ENCODE measurements around the gene GPR108.
"Not testable (repeated sequence)": the region's sequence is repeated elsewhere in the genome, so short reads cannot be mapped to it uniquely, and the experiment has no call there.

GPR108 gene

GRCh38 chr19:6737284-6737872 lies at the start of gene GPR108:
GPR108 (minus strand) TSS chr19:6737580; CDS start chr19:6737576, 4 bp downstream.
- DNase-seq: peak; percentile 100

DNA sequence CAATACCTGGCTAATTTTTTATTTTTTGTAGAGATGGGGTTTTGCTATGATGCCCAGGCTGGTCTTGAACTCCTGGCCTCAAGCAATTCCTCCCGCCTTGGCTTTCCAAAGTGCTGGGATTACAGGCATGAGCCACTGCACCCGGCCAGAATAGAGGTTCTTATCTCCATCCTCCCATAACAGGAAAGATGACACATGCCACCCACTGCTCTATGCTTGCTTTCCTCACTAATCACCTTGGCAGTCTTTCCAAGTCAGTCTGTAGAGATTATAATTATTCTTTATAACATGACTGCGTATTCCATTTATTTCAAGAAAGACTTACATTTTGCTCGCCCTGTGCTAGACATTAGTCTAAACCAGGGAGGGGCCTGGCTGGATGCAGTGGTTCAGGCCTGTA lies 41.8 kb upstream of the GPR108 start:
- DNase-seq: no peak

DNA sequence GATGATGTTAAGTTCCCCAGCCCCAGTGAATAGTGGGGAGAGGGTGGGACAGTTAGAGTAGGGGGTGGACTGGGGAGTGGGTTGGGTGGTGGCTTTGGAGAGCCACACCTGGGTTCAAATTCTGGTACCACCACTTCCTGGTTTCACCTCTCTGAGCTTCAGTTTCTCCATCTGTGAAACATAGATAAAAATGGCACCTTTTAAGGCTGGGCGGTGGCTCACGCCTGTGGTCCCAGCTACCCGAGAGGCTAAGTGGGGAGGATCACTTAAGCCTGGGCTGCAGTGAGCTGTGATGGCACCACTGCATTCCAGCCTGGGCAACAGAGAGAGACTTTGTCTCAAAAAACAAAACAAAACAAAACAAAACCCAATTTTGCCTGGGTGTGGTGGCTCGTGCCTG lies 41.0 kb upstream of the GPR108 start:
- DNase-seq: no peak

- no peak for DNase-seq
Observed at GRCh38 chr19:6777434-6777833, 40.1 kb upstream of the GPR108 start.

- no peak for DNase-seq
Observed at GRCh38 chr19:6776999-6777398, 39.6 kb upstream of the GPR108 start.

DNA sequence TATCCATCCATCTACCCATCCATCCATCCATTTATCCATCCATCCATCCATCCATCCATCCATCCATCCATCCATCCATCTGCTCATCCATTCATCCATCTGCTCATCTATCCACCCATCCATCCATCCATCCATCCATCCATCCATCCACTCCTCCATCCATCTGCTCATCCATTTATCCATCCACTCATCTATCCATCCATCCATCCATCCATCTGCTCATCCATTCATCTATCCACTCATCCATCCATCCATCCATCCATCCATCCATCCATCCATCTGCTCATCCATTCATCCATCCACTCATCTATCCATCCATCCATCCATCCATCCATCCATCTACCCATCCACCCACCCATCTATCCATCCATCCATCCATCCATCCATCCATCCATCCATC lies 38.7 kb upstream of the GPR108 start:
- DNase-seq: not testable (repeated sequence)

DNA sequence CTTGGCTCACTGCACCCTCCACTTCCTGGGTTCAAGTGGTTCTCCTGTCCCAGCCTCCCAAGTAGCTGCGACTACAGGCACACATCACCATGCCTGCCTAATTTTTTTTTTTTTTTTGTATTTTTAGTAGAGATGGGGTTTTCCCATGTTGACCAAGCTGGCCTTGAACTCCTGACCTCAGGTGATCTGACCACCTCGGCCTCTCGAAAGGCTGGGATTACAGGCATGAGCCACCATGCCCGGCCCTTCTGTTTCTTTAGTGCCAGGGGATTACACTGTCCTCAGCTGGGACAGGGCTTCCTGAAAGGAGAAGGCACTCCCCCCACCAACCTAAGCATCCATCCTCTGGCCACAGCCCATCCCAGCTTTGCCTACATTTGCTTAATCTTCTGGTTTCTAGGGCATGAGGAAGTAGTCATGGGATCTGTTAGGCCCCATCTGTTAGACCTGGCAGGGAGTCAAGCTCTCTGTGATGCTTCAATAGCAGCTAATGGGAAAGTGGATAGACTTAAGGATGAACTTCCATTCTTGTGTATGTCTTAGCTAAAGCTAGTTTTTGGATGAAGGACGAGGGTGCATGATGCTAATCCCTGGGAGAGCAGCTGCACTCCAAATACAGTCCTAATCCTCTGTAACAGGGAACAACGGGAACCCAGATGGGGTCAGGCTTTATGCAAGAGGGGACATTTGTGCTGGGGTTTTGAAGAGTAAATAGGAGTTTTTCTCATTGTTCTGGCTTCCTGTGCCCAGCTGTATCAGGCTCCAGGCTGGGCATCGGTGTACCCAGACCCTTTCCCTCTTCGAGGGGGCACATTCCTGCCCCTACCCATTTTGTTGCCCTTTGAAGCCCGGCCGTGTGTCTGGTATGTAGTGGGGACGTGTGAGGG lies 37.7 kb upstream of the GPR108 start:
- DNase-seq: no peak

DNA sequence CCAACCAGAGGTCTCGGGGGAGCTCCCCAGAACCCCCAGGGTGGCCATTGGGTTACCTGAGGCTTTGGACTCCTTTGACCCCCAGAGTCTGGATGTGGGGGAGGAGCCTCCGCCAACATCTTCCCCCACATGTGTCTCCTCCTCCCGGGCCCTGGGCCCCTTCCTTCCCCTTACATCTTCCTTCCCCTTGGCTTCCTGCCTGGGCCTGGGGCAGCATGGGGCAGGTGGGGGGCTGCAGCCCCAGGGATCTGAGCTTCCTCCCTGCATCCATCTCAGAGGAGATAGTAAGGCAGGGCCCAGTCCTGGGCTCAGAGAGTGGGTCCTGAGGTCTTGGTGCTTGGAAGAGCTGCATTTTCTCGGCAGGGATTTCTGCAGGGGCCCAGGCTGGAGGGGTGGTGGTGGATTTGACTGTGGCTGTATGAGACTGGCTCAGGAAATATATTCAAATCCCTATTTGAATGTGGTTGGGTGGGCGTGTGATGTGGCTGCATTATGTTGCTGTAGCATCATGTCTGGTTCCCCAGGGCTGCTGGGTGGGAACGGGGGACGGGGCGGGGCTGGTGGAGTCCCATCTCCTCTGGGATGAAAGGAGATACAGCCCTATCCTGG lies 36.0 kb upstream of the GPR108 start:
- DNase-seq: no peak

GRCh38 chr19:6772866-6773322 lies 35.5 kb upstream of the GPR108 start:
- no peak for DNase-seq

- no peak for DNase-seq
Observed at GRCh38 chr19:6772028-6772865, 34.9 kb upstream of the GPR108 start, which contains the start of gene VAV1. VAV1 (plus strand) TSS chr19:6772708; CDS start chr19:6772808, 100 bp downstream.

- not testable (repeated sequence) for DNase-seq
Observed at GRCh38 chr19:6771648-6772027, 34.3 kb upstream of the GPR108 start.

DNA sequence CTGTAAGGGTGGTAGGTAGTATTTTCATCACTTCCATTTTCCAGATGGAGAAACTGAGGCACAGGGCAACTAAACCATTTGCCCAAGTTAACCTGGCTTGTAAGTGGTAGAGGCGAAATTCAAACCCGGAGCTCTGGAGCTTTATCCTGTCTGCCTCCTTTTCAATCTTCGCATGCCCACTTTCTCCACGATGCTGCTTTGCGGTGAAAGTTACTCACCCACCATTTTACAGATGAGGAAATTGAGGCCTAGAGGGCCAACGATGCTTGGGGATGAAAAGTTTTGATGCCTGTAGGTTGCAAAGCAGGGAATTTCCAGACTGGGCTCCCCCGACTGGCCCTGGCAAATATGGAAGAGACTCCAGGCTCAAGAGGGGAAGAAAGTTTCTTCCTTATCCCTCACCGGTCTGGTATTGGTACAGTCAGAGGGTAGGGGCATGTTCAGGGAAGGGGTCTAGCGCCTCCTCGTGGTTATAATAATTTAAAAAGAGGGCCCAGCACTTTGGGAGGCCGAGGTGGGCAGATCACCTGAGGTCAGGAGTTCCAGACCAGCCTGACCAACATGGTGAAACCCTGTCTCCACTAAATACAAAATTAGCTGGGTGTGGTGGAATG lies 31.7 kb upstream of the GPR108 start:
- DNase-seq: no peak

GRCh38 chr19:6768236-6768785 lies 30.9 kb upstream of the GPR108 start:
- no peak for DNase-seq

DNA sequence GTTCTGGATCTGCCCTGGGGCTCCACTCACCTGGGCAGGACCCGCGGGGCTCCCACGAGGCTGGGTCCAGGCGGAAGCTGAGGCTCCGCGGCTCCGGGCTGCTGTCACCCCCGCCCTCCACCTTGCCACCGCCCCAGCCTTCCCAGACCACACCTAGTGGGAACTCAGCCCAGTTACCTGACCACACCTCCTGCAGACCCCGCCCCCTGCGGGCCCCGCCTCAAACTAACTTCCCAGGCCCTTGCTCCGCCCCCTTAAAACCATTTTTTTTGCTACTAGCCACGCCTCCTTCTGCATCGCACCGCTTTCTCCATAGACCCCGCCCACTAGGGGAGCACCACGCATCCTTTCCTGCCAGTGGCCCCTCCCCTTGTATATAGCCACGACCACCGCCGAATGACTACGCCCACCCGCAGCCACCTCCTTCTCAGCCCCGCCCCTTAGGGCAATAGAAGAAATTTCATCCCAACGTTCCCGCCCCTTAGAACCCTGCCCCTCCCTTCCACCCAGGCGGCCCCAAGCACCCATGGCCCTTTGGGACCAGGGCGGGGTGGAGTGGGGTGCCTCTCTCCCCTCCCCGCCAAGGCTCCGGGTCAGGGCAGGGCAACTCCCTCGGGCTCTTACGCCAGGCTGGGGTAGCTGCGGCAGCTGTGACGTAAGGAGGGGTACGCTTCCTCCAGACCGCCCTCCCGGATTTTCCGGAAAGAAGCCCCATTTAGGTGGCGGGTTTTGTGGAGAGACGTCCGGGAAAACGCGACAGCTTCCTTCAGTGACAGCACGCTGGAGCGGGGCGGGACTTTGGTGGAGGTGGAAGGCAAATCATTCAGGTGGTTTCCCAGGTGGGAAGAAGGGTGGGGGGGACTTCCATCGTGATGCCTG lies 30.2 kb upstream of the GPR108 start, which contains the start of gene SH2D3A:
SH2D3A (minus strand) TSS at position 79 of the 879 bp plus-strand sequence. CDS start 3,687 bp downstream, outside the sequence.
- no peak for DNase-seq

DNA sequence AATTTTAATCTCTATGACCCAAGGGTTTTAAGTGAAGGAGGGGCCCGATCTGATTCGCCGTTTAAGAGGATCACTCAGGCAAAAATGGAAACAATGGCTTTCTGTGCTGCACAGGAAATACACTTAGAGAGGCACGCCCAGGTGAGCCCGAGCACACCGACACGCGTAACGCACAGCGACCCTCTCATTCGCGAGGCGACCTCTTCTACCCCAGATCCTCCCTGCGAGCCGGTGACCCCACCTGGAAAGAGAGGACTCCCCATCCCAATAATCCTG lies 29.6 kb upstream of the GPR108 start:
- no peak for DNase-seq

GRCh38 chr19:6766357-6767080 lies 29.1 kb upstream of the GPR108 start:
- DNase-seq: no peak

DNA sequence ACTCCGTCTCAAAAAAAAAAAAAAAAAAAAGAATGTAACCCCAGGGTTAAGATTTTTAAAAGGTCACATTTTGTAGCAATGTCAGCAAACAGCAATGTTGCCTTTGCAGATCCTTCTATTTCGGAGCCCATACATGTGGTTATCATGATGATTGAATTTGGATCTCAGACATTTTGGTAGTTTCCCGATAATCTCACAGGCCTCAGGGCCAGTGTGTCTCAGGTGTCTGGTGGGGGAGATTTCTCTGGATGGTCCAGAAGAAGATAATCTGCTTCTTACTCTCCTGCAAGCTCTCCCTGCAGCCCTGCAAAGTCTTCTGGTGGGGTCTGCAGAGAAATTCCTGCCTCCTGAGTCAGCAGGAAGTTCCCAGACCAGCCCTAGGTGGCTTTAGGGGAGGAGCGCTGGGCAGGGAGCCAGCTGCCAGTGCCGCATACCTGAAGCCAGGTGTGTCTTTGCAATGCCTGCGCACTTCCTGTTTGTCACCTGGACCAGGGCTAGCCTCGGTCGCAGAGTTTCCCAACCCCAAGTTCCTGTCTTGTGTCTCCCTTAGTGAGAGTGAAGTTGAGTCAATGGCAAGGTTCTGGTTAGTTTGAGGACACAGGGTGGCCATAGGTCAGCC lies 28.5 kb upstream of the GPR108 start:
- DNase-seq: peak; percentile 14

GRCh38 chr19:6762253-6762797 lies 24.9 kb upstream of the GPR108 start:
- DNase-seq: not testable (repeated sequence)

- DNase-seq: no peak
Observed at GRCh38 chr19:6761053-6761676, 23.8 kb upstream of the GPR108 start.
